Fibroblast of mammary gland (primary cell): Measurements from ENCODE around the gene CTNND1.

ENCODE experiments used
- DNase-seq: peaks from one replicate; pipeline ENCODE4 v3.0.0-alpha.2; 2010; ENCODE audit warnings: low read depth
- H3K4me3 ChIP-seq: 2 replicates; pipeline ENCODE4 v1.5.1; 2011; ENCODE audit warnings: low read depth, mild to moderate bottlenecking, low read length, moderate library complexity; ENCODE audit not compliant: control insufficient read depth
- CTCF ChIP-seq: conservative IDR thresholded peaks from 2 replicates; pipeline ENCODE4 v1.5.1; 2011; ENCODE audit warnings: low read depth, low read length, inconsistent platforms; ENCODE audit not compliant: control insufficient read depth, insufficient read depth

Gene CTNND1

DNA sequence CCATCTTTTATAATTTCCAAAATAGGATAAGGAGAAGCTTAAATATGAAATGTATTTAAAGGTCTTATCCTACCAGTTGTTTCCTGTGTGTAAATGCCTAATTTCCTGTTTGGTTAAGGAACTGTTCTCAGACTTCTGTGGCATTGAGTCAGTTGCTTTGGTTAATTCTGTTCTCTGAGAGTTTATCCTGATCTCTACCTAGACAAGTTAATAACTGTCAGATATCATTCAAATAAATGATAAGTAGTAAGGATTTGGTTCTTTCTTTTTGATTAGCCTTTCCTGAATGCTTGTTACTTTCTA lies 39.5 kb downstream of the CTNND1 start:
- no peak overlapping the region for H3K4me3 ChIP-seq
- no peak for TF ChIP-seq CTCF
- no peak for DNase-seq

DNA sequence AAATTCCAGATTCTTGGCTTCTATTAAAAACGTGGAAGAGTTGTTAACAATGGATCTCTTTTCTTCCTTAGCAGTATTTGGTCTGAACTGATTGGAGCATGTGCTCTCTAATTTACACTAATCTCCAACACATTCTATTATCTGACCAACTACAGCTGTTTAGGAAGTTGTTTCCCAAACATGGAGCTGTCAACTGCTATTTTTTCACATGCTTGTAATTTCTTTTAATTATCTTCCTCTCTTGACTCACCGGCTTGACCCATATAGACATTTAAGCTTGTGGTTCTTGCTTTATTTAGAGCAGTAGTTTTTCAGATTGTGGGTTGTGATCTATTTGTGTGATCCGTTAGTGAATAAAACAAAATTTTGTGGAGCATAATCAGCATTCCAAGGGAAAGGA lies 40.8 kb downstream of the CTNND1 start:
- no peak for DNase-seq
- no peak overlapping the region for H3K4me3 ChIP-seq
- TF ChIP-seq CTCF = no peak

DNA sequence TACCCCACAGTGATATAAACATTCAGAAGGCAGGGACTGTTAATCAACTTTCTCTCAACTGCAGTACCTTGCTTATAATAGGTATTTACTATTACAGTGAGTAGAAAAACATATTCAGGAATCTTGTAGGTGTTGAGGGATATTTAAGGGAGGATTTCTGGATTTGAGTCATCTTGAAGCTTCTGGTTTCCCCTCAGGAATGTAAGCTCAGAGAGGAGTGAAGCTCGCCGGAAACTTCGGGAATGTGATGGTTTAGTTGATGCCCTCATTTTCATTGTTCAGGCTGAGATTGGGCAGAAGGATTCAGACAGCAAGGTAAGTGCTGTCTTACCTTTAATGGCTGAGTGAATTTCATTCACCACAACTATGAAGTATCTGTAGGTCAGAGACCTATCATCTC lies 42.9 kb downstream of the CTNND1 start:
- no peak for TF ChIP-seq CTCF
- no peak for DNase-seq
- H3K4me3 ChIP-seq = no peak overlapping the region

DNA sequence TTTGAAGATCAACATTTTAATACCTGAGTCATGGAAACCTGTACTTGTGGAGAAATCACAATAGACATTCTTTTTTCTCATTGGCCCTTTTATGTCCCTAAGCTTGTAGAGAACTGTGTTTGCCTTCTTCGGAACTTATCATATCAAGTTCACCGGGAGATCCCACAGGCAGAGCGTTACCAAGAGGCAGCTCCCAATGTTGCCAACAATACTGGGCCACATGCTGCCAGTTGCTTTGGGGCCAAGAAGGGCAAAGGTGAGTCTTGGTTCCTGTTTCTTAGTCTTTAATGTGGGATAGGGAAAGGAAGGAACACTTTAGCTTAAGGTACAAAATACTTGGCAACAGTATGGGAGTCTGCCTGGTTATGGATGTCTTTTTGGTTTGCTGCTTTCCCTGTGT lies 44.2 kb downstream of the CTNND1 start:
- no peak for TF ChIP-seq CTCF
- DNase-seq = no peak
- no peak overlapping the region for H3K4me3 ChIP-seq

- no peak for DNase-seq
- no peak overlapping the region for H3K4me3 ChIP-seq
Measured at GRCh38 chr11:57812634-57813033, 51.0 kb downstream of the CTNND1 start.

GRCh38 chr11:57815476-57815875 lies 53.9 kb downstream of the CTNND1 start:
- TF ChIP-seq CTCF = no peak
- no peak for DNase-seq

More at GRCh38 chr11:57812634-57813033, 51.0 kb downstream of the CTNND1 start:
- no peak for TF ChIP-seq CTCF

GRCh38 chr11:57815877-57816276 lies 54.3 kb downstream of the CTNND1 start:
- no peak overlapping the region for H3K4me3 ChIP-seq
- DNase-seq = no peak
- no peak for TF ChIP-seq CTCF

More at GRCh38 chr11:57815476-57815875, 53.9 kb downstream of the CTNND1 start:
- H3K4me3 ChIP-seq = no peak overlapping the region
